HepG2 (cell line): ENCODE measurements around the gene DIPK1C. TPM values are rescaled to one million over a fixed set of nuclear protein-coding genes. Genes with fewer than 3 reads are reported as not detected.

Source experiments
- ATAC-seq: fragments of 200-7000 bp; cut with Tn5 transposase; 3 replicates; pipeline ENCODE4 v1.9.1; 2020; ENCODE audit warnings: mild to moderate bottlenecking, moderate library complexity
- BruUV-seq: library from RNA; stranded (reverse); fragments of 400-500 nt; replicated peaks from 2 replicates; lab custom pipeline; 2021; lab: Mats Ljungman, UMichigan
- CTCF ChIA-PET: fragments of 300-600 bp; formaldehyde crosslinking; extraction: SDS; loops from one replicate; lab custom pipeline; 2021; ENCODE audit warnings: low total read pairs, inconsistent platforms, low intra/inter-chr PET ratio; lab: Yijun Ruan, JAX
- POLR2A ChIA-PET: fragments of 350-600 bp; sonication (Branson Sonifier 250); formaldehyde crosslinking; loops from one replicate; lab custom pipeline; 2020; ENCODE audit warnings: antibody characterized with exemption, inconsistent platforms; lab: Yijun Ruan, JAX
- DNase-seq: peaks from one replicate; pipeline ENCODE4 v3.0.0-alpha.2; 2015; ENCODE audit warnings: low spot score
- FAIRE-seq: peaks from 3 replicates; lab custom pipeline; 2011; peaks lifted over from hg19 to GRCh38; lab: Jason Lieb, UNC
- H2AFZ ChIP-seq: one replicate; pipeline ENCODE4 v1.6.1; 2011; ENCODE audit warnings: low read length, inconsistent platforms
- H3K27ac ChIP-seq: fragments of 300-600 bp; 3 replicates; pipeline ENCODE4 v1.8.0; 2011; ENCODE audit warnings: mixed run types, mild to moderate bottlenecking, mixed read lengths, low read length, inconsistent platforms; ENCODE audit not compliant: insufficient read depth; ENCODE audit errors: extremely low read length
- H3K27me3 ChIP-seq, 2 experiments: fragments of 200-600 bp in 1 of 2; 2 replicates in 1 of 2; 3 replicates in 1 of 2; pipeline versions ENCODE4 v1.6.0 to v1.8.0; 2011; ENCODE audit warnings: low read length in 2 of 2, mild to moderate bottlenecking in 2 of 2, moderate library complexity in 2 of 2, inconsistent platforms in 1 of 2; ENCODE audit not compliant: insufficient read depth in 2 of 2, control insufficient read depth in 1 of 2
- H3K36me3 ChIP-seq, 2 experiments: fragments of 200-600 bp in 1 of 2; replicated peaks in 1 of 2; 2 replicates in 1 of 2; 3 replicates in 1 of 2; pipeline versions ENCODE4 v1.5.1 to v1.8.0; 2011; ENCODE audit warnings: low read length in 2 of 2, inconsistent platforms in 1 of 2; ENCODE audit not compliant: insufficient read depth in 2 of 2, control insufficient read depth in 1 of 2
- H3K4me1 ChIP-seq: 2 replicates; pipeline ENCODE4 v1.5.1; 2012; ENCODE audit warnings: low read length, inconsistent platforms; ENCODE audit not compliant: insufficient read depth
- H3K4me2 ChIP-seq: 2 replicates; pipeline ENCODE4 v1.6.0; 2011; ENCODE audit warnings: low read depth, low read length, inconsistent platforms
- H3K4me3 ChIP-seq, 3 experiments: fragments of 200-600 bp in 1 of 3; sonication (generic), shearing (Covaris generic) in 1 of 3; replicated peaks in 1 of 3; 2 replicates each; pipeline ENCODE4 v1.5.1; 2011 to 2016; ENCODE audit warnings: low read length in 3 of 3, inconsistent platforms in 2 of 3, low read depth in 2 of 3, mild to moderate bottlenecking in 2 of 3, control low read depth in 1 of 3, mixed read lengths in 1 of 3; ENCODE audit not compliant: insufficient read depth in 1 of 3
- H3K79me2 ChIP-seq: one replicate; pipeline ENCODE4 v1.6.1; 2011; ENCODE audit warnings: low read length, inconsistent platforms; ENCODE audit not compliant: insufficient read depth
- H3K9ac ChIP-seq: 2 replicates; pipeline ENCODE4 v1.6.0; 2011; ENCODE audit warnings: mild to moderate bottlenecking, low read depth, low read length, inconsistent platforms; ENCODE audit not compliant: insufficient read depth
- H3K9me3 ChIP-seq: 2 replicates; pipeline ENCODE4 v1.5.1; 2012; ENCODE audit warnings: mild to moderate bottlenecking, low read length
- H4K20me1 ChIP-seq: 2 replicates; pipeline ENCODE4 v1.6.0; 2011; ENCODE audit warnings: inconsistent platforms, mild to moderate bottlenecking, low read length, moderate library complexity; ENCODE audit not compliant: insufficient read depth
- ELK4 ChIP-seq: sonication (generic); formaldehyde crosslinking; IDR thresholded peaks from 2 replicates; pipeline ENCODE4 v1.9.0; 2021; ENCODE audit warnings: missing genetic modification reagents, borderline replicate concordance
- HOXA9 ChIP-seq: sonication (generic); formaldehyde crosslinking; IDR thresholded peaks from 2 replicates; pipeline ENCODE4 v1.8.1; 2022; ENCODE audit warnings: missing genetic modification reagents, mild to moderate bottlenecking, moderate library complexity, borderline replicate concordance
- JUND ChIP-seq: sonication (generic); formaldehyde crosslinking; IDR thresholded peaks from 2 replicates; pipeline ENCODE4 v1.8.0; 2022; ENCODE audit warnings: mild to moderate bottlenecking, missing genetic modification reagents
- ZNF441 ChIP-seq: sonication (generic); formaldehyde crosslinking; IDR thresholded peaks from 2 replicates; pipeline ENCODE4 v1.7.0; 2021; ENCODE audit warnings: missing genetic modification reagents, borderline replicate concordance
- ZNF558 ChIP-seq: sonication (generic); formaldehyde crosslinking; IDR thresholded peaks from 2 replicates; pipeline ENCODE4 v1.9.0; 2022; ENCODE audit warnings: mild to moderate bottlenecking, missing genetic modification reagents, borderline replicate concordance
- ZNF670 ChIP-seq: sonication (generic); formaldehyde crosslinking; IDR thresholded peaks from 2 replicates; pipeline ENCODE4 v1.8.0; 2022; ENCODE audit warnings: mild to moderate bottlenecking, missing genetic modification reagents, borderline replicate concordance
- WGBS: methylation state at CpG from one replicate; pipeline ENCODE4 v1.1.6; 2017; ENCODE audit warnings: low lambda C conversion rate; 5-methylcytosine and 5-hydroxymethylcytosine counted together
- in situ Hi-C: cut with HindIII; loops from 2 replicates; pipeline ENCODE4 v1.10.0; 2017; ENCODE audit warnings: low pct_unique_long_range_greater_than_20kb; ENCODE audit not compliant: extremely low pct_ligation_motif_present
- intact Hi-C: fragments of 100-400 bp; cut with micrococcal nuclease; formaldehyde crosslinking; loops from one replicate; pipeline ENCODE4 v1.10.0; 2022; ENCODE audit not compliant: unreplicated experiment
- polyA plus RNA-seq, 8 experiments: library from polyadenylated mRNA; depleted of rRNA in 3 of 8; stranded (reverse) in 7 of 8; unstranded in 1 of 8; fragments of >200 nt; fragmentation: Illumina TruSeq in 4 of 8; extraction: Trizol in 4 of 8; gene quantifications; 2 replicates each; pipeline versions ENCODE4 v1.2.1 to v1.2.3, GENCODE V29; 2011 to 2016; ENCODE audit warnings: low read depth in 4 of 8, missing spikeins in 1 of 8, mixed read lengths in 1 of 8; ENCODE audit not compliant: insufficient read depth in 1 of 8
- total RNA-seq, 5 experiments: library from RNA; depleted of rRNA; stranded (reverse); fragments of >200 nt; fragmentation: Illumina TruSeq; extraction: Trizol; gene quantifications; 2 replicates each; pipeline ENCODE4 v1.2.3, GENCODE V29; 2016; ENCODE audit warnings: low read depth in 1 of 5

The DIPK1C gene
- total and polyA plus RNA-seq, 2 of the 13 experiments (the other 11 are each of a cell fraction or from before 2014, with no cell fraction given), result 1.8 TPM; not detected in 1

GRCh38 chr18:74430806-74431571 is 26.1 kb downstream of the DIPK1C start:
- 47% methylated on average over 13 of the region's 15 CpGs for WGBS
- FAIRE-seq, result no peak
- ChIA-PET POLR2A (interaction anchor here (0.5 kb wide), 1 partner anchor 22 kb away, joined by 3 read pairs; no protein-coding TSS in a partner anchor), CTCF (no interaction called here)
- in situ Hi-C loops, result no loop called here
- H4K20me1 ChIP-seq, result no peaks in the 10 kb centered on the region
- DNase-seq, result no peak
- no peak overlapping the region for H3K4me3 ChIP-seq
- no peak for TF ChIP-seq ZNF441 (CRISPR knock-in tag)
- TF ChIP-seq ZNF670 (CRISPR knock-in tag), result no peak
- TF ChIP-seq JUND (CRISPR knock-in tag), result no peak
- TF ChIP-seq ZNF558 (CRISPR knock-in tag), result no peak
- TF ChIP-seq ELK4 (CRISPR knock-in tag), result no peak
- no peak for TF ChIP-seq HOXA9 (CRISPR knock-in tag)
- BruUV-seq, result no TSS peak
- H3K27ac ChIP-seq, result no peak overlapping the region
- intact Hi-C loops, result no loop called here
- H3K9ac ChIP-seq, result no peak overlapping the region
- peaks cover 0 to 33% of the 10 kb centered on the region in 2 experiments; a peak in 2 of 5 replicates for H3K27me3 ChIP-seq
- no peaks in the 10 kb centered on the region for H3K9me3 ChIP-seq
- no peak for ATAC-seq
- no peaks in the 10 kb centered on the region for H3K79me2 ChIP-seq
- H2AFZ ChIP-seq, result no peak overlapping the region
- no peaks in the 10 kb centered on the region for H3K4me1 ChIP-seq
- no peaks in the 10 kb centered on the region for H3K36me3 ChIP-seq
- H3K4me2 ChIP-seq, result no peak overlapping the region
